Astrocyte (in vitro differentiated cells and primary cell): ENCODE results near the gene SETD4.

ENCODE experiments used
- CTCF ChIP-seq: IDR thresholded peaks from 2 replicates; pipeline ENCODE4 v1.5.1; 2011; ENCODE audit warnings: low read depth, mild to moderate bottlenecking, inconsistent platforms, low read length, moderate library complexity; ENCODE audit not compliant: insufficient read depth
- EZH2 ChIP-seq: IDR thresholded peaks from 2 replicates; pipeline ENCODE4 v1.6.1; 2012; ENCODE audit warnings: mild to moderate bottlenecking, low read length, inconsistent platforms; ENCODE audit not compliant: insufficient read depth

GRCh38 chr21:36093512-36093911 lies 33.2 kb upstream of the SETD4 start:
- no peak for TF ChIP-seq CTCF
- TF ChIP-seq EZH2 = no peak
